GM19023 (cell line): ENCODE measurements around the gene SOX9.

Experiments used
- ATAC-seq: cut with Tn5 transposase; IDR thresholded peaks from one replicate; pipeline ENCODE4 v1.9.1; 2021; ENCODE audit warnings: mild to moderate bottlenecking, moderate library complexity; ENCODE audit not compliant: unreplicated experiment

The SOX9 gene

DNA sequence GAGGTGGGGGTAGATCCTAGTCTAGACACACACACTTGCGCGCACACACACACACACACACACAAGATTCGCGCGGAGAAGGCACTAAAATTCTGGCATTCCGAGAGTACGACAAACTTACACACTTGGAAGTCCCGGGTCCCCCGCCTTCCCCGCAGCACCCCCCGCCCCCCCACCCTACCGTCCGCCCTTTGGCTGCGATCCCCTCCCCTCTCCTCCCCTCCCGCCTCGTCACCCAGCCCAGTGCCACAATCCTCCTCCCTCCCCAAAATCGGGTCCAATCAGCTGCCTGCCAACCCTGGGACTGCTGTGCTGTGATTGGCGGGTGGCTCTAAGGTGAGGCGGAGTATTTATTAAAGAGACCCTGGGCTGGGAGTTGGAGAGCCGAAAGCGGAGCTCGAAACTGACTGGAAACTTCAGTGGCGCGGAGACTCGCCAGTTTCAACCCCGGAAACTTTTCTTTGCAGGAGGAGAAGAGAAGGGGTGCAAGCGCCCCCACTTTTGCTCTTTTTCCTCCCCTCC, at the start of gene SOX9:
TSS of gene SOX9 (plus strand) at position 379 of the 522 bp plus-strand sequence. CDS start 372 bp downstream, outside the sequence.
- peak; percentile 76 for ATAC-seq

DNA sequence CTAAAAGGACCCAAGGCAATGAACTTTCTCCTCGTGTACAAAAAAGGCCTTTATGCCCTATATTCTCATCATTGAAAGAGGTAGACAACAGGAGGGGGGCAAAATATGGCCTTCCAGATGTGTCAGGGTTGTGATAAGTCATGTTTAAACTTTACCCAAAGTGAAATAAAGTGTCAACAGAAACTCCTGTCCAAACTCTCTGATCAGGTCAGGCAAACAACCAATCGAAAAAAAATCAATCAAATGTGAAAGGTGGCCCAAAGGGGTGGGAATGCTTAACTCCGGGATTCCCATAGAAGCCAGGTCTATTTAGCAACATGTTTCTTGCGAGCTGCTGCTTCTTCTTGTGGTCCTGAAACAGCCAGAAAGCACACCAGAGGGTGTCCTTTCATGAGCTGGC, 49.5 kb upstream of the SOX9 start:
- no peak for ATAC-seq

DNA sequence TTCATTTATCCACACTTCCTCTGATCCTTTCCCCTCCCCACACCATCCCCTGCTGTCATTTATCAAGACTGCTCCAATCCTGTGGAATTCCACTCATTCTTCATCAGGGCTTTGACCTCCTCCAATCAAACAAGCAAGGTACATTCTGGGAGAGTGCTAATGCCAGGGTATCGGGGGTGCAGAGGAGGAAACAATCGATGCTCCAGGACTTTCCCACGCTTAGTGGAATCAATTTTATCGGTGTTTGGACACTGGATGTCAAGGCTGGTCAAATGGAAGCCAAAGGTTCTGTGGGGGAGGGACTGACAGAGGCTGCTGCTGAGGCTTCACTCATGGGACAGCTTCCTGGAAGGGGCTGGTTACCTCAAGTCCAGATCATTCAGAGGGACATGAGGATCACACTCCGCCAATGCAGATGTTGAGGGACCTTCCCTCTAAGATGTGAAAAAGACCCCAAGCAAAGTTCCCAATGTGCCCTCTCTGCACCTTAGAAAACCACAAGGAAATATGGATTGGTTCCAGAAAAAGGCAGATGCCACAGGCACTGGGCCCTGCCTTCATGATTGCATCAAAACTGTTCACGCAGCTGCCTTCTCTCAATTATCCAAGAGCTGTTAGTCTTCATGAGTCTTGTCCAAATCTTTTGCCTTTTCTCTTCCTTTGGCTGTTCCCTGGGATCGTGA, 44.7 kb upstream of the SOX9 start:
- ATAC-seq = no peak

DNA sequence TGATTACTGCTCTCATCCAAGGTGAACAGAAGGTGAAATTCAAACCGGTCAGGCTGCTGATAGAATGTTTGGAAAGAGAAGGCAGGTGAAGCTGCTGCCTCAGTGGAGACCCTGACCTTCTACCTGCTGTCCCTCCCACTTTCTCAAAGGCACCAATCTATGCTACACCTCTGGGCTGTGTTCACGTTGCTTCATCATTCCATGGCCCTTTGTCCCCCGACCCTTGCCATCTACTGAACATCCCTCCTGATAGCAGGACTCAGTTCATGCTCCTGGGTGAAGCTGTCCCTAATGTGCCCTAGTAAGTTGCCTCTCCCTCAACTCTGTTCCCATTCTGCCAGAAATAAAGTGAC, 44.2 kb upstream of the SOX9 start:
- ATAC-seq = no peak

DNA sequence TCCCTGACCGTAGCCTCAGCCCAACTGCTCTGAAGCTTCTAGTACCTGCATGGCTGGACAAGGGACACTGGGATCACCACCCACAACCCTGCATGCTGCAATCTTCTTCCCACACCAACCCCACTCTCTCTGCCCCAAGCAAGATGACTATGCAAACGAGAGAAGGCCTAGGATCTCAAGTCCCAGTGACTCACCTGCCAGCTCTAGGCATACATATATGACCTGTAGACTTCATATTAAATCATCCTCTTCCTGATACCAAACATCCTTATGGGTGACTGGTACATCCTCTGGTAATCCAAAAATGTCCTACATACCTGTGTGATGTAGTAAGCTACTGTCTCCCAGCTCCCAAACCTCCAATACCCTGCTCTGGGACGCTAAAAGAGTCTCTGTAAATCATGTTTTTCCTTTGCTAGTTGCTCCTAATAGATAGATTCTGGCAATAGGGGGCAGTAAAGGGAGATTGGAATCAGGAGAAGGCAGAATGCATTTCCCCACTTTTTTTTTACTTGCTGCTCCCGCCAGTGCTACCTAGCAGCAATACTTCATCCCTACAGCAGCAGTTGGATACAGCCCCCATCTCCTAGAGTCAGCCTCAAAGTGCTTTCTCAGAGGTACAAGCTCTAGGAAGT, 43.4 kb upstream of the SOX9 start:
- ATAC-seq = no peak

DNA sequence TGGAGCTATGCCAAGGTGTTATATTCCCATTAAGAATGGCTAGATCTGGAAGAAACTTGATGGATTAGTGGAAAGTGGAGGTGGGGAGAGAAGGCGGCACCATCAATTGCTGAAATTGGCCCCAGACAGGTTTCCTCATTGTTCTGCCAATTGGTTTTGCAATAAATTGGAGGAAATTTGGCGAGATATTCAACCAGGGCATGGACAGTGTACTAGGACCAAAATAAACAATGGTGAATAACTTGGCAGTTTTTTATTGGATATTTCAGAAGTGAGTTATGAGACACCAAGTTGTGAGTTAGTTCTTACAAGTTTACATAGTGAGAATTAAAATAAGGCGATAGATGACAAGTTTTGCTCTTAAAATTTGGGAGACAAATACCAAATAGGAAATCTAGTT, 41.1 kb upstream of the SOX9 start:
- no peak for ATAC-seq

DNA sequence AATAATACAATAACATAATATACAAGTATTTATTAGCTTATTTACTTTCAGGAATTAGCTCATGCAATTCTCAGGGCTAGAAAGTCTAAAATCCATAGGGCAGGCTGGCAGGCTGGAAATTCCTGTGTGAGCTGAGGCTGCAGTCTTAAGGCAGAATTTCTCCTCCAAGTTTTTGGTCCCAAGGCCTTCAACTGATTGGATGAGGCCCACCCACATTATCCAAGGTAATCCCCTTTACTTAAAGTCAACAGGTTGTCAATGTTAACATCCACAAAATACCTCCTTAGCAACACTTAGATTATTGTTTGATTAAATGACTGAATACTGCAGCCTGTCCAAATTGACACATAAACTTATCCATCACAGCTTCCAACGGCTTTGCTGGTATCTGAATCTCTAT, 32.9 kb upstream of the SOX9 start:
- ATAC-seq = no peak

DNA sequence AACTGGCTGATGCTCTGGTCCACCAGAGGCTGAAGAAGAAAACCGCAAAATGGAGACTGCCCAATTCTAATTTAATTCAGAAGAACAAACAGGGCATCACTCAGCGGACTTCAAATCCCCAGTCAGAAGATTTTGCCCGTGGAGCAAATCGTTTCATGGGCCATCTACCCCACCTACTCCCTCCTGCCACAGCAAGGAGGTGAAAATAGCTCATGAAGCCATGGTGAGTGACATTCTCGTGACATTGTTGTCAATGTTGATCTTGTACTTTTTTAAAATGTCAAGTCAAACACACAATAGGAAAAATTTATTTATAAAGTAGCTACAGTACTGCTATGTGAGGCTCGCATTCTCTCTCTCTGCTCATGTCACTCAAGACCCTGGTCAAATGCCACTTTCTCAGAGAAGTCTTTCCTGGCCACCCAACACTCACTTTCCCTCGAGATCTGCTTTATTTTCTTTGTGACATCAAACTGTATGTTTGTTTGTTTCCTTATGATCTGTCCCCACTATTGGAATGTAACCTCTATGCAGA, 31.3 kb upstream of the SOX9 start:
- no peak for ATAC-seq

DNA sequence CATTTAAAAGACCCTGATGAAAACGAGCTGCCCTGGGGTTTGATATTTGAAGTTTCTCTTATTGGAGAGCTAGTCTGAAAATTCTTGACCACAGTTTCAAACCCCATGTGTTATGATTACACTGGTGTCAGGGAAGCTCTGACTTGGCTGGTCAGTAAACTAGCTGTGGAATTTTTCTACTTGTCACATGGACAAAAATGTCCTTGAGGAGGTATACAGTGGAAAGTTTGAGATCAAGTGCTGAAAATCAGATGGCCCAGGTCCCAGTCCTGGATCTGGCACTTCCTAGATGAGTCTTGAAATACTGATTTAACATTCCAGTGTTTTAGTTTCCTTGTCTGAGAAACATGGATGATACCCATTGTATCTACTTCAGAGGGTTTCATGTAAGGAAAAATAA, 30.7 kb upstream of the SOX9 start:
- no peak for ATAC-seq

DNA sequence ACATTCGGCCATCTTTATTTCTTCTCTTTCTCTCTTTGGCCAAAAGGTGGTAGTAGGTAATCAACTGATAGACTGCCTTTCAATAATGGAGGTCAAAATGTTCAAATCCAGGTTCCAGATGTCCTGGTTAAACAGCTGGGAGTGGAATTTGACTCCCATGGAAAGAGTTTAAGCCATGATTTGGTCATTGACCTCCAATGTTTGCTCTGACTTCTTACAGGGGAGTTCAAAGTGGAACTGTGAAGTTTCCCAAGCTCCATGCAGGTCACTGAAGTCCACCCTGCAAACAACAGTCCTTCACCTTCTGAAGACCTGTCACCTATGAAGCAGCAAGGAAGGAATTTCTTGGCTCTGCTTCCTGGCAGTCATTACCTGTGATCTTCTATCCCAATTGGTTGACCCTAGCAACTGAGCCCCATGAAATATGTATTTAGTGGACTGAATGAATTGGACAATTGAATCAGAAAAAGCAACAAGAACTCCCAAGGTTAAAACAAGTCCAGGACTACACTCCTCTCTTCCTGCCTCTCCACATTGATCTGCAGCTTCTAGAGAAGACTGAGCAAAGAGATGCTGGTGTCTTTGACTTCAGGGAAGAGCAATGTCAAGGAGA, 28.0 kb upstream of the SOX9 start:
- no peak for ATAC-seq

DNA sequence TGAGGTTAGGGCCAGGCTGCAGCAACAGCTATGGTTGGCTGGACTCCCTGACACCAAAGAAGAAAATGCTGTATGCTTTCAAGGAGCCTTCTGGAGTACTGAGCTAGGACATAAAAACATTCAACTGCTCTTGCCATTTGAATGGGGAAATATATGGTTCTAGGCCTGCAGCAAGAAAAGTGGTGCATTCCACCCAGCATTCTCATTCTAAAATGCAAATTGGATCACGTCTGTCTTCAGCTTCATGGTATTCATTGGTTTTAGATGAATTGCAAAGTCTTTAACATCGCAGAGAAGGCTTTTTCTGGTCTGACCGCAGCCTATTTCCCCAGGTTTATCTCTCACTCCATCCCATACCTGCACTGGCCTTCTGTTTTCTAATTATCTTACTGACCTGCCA, 27.1 kb upstream of the SOX9 start:
- ATAC-seq = no peak

DNA sequence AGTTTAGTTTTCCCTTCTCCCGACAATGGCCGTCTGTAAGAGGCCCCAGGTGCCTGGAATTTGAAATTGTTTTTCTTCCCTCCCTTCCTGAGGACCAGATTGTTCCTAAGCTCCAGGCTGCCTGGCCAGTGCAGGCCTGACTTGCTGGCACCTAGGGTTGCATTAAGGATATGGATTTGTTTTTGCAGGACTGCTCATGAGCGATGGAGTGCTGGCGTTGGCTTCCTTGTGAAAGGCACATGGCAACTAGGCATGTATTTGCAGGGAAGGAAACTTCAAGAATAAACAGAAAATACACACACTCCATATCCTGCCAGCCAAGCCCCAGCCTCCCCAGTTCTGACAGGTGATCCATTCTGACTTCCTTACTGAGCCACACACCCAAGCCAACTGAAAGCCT, 25.5 kb upstream of the SOX9 start:
- no peak for ATAC-seq

DNA sequence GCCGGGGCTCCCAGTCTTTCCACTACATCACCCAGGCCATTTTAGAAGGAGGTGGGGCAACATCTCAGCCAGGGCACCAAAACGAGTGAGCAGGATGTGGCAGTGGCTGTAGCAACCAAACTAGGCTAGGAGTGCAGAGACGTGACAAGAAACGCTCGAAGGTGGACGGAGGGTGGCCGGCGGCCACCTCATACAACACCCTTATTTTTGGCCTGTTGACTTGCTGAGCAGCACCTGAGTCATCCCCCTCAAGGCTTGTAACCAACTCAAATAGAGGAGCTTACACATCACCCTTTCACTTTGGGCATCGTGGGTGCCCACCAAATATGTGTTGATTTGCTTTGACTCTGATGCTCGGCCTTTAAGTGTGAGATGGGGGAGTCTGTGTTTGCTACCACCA, 23.7 kb upstream of the SOX9 start:
- no peak for ATAC-seq

DNA sequence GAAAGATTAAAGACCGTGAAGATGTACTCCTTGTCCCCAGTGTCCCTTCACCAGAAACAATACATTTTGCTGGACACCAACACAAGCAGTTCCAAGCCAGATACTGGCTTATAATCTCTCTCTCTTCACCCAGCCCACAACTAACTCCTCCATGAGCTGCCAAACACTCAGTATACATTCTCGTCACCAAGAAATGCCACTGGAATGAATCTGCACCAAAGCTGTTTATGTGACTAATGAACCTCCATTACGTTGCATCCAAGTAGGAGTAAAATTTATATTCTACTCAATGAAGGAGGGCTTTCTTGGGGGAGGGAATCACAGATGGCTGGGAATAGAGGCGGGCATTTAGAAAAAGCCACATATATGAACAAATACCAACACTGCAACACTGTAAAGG, 20.9 kb upstream of the SOX9 start:
- no peak for ATAC-seq

DNA sequence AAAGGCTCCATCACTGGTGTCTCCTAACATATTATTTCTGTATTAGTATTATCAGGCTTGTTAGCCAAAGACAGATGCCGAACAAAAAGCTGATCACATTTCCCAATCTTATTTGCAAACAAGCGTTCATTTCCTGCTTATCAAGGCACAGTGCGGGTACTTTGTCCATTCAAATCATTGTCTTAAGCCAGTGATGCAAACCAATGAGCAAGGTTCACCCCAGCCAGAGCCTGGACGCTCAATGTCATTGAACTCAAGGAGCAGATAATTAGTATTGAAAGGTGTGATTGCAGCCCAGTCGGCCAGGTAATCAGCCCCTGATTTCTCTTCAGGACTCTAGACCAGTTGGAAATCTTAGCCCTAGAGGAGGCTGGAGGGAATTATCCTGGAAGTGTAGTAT, 20.4 kb upstream of the SOX9 start:
- ATAC-seq = no peak

DNA sequence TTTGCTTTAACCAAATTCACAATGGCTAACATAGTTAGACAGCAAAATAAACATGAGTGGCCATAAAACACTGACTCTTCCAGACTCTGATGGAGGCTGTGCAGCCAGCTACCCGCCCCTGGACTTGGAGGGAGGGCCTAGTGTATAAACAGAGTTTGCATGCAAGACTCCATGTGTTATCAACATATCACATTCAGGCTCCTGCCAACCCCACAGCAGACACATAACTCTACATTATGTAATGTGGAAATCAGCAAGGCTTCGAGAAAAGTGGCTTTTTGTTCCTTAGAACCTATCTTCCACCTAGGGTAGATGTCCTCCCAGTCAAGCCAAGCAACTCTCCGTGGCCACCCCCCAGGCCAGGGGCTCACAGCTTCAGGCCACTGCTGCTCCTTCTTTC, 19.3 kb upstream of the SOX9 start:
- ATAC-seq = no peak

DNA sequence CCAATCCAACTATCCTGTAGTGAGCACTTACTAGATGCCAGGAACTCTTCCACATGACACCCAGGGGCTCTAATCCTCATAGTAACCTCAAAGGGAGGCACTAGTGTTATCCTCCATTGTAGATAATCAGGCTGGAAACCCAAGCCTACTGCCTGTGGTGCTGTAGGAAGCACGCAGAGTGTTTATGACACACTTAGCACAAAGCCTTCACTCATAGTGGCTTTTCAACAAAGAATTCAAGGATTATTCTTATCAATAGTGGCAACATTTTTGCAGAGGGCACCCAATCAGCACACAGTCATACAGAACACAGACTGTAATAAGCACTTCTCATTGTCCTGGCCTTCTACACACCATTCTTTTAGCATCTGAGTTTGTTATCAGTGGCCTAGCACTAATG, 18.5 kb upstream of the SOX9 start:
- no peak for ATAC-seq

DNA sequence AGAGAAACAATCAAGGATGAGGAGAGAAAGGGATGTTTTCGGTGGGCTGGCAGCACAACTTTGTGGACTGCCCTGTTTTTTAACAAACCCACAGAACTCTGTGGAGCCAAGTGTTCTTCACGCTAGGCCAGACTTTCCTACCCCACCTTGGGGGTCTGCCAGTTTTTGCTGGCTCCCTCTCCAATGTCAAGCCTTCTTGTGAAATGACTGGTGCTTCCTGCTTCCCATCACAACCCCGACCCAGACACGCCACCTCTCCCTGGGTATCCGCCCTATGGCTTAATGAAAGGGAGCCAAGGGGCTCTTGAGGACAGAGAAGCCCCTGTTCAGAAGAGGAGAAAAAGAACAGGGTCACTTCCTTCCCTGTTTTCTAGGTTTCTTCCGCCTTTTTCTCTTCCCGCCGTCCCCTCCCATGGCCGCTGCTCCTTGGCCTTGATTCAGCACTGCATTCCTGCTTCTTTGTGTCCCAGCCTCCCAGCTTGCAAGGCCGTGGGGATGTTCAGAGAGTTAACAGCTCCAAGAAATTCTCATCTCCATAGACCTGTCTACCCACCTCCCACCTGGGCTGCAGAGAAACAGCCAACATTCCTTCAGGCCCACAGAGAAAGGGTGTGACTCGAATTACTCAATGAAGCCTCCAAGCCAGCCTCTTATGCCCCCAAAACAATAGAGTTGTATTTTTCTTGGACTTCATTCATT, 16.5 kb upstream of the SOX9 start:
- no peak for ATAC-seq

DNA sequence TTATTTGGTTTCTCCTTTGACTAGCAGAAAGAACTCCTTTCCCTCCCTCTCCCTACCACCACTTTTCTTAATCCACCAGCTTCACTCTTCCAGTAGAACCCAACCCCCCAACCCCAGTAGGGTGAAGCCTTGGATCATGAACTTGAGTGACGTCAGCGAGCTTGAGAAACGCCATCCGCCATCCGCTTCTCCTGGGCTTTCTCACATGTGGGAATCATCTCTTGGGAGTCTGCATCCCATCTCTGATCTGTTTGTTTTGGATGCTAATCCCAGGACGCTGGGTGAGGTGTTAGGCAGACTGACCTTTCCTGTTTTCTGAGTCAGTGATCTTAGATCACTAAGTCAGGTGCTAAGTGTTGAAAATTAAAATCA, 16.0 kb upstream of the SOX9 start:
- no peak for ATAC-seq

DNA sequence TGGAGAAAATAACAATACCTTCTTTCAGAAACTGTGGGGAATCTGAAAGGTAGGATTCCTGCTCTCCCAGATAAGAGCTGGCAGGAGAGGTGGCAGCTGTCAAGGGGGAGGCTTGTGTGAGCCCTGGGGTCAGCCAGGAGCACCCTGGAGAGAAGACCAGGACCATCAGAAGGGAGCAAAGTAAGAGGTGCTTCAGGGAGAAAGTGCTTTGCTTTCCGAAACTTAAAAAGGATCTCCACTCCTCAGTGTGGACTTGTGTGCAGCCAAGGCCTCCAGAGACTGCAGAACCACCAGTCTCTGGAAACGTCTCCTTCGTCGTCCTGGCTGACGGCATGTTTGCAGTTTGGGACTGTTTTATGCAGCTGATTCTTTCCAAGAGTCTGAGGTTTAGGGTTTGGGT, 13.7 kb upstream of the SOX9 start:
- ATAC-seq = no peak

DNA sequence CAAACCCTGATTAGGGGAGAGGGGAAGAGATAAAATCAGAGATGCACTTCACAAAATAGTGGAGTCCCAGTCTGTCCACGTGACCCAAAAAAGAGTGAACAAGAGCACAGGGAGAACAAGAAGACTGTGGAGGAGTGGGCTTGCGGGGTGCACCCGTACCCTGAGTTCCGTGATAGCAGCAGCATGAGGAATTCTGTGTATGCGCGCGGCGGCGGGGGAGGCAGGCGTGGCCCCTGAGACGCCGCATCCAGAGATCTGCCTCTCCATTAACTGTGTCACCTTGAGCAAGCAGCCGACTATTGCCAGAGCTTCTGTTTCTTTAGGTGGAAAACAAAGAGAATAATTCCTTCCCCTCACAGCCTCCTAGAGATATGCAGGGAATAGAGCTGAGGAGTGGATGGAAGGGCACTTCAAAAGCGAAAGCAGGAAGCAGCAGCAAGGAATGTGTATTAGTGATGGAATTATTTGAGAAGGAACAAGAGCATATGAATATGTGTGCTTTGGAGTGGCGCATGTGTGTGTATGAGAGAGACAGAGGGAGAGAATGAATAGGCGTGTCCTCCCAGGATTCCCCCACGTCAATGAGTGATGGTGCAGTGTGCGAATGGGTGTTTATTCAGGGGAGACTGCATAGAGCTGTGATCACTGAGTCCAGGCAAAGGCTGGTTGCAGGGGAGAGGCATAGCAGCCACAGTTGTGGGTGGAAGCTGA, 10.4 kb upstream of the SOX9 start:
- no peak for ATAC-seq
